Upper lobe of left lung (tissue), 4 donors: ENCODE measurements around the gene TLE3.
"Not testable (repeated sequence)": the region's sequence is repeated elsewhere in the genome, so short reads cannot be mapped to it uniquely, and the experiment has no call there.

ENCODE experiments used
- POLR2A ChIP-seq, 4 donors: fragments of 450-650 bp; IDR thresholded peaks; one replicate each; pipeline ENCODE4 v1.5.1; 2016 to 2017; ENCODE audit warnings: antibody characterized with exemption in 4 of 4, mild to moderate bottlenecking in 2 of 4
- POLR2AphosphoS5 ChIP-seq, 2 donors: sonication (generic); formaldehyde crosslinking; IDR thresholded peaks; one replicate each; pipeline ENCODE4 v1.5.1; 2017; ENCODE audit warnings: antibody characterized with exemption in 2 of 2
- TF ChIP-seq, protein P1 (sequence below), 6 experiments: fragments of 450-650 bp in 4 of 6; fragments of 200-600 bp in 2 of 6; sonication (generic) in 2 of 6; IDR thresholded peaks; one replicate each; pipeline ENCODE4 v1.5.1; 2016 to 2019; ENCODE audit warnings: antibody characterized with exemption in 6 of 6

DNA sequence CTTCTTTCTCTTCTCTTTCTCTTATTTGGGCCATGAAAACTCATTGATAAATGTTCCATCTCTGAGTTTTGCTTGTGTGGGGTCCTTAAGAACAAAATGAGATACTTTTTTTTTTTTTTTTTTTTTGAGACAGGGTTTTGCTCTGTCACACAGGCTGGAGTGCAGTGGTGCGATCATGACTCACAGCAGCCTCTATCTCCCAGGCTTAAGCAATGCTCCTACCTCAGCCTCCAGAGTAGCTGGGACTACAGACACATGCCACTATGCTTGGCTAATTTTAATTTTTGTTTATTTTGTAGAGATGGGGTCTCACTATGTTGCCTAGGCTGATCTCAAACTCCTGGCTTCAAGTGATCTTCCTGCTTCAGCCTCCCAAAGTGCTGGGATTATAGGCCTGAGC, 39.3 kb upstream of the TLE3 start:
- TF ChIP-seq, protein P1, sequence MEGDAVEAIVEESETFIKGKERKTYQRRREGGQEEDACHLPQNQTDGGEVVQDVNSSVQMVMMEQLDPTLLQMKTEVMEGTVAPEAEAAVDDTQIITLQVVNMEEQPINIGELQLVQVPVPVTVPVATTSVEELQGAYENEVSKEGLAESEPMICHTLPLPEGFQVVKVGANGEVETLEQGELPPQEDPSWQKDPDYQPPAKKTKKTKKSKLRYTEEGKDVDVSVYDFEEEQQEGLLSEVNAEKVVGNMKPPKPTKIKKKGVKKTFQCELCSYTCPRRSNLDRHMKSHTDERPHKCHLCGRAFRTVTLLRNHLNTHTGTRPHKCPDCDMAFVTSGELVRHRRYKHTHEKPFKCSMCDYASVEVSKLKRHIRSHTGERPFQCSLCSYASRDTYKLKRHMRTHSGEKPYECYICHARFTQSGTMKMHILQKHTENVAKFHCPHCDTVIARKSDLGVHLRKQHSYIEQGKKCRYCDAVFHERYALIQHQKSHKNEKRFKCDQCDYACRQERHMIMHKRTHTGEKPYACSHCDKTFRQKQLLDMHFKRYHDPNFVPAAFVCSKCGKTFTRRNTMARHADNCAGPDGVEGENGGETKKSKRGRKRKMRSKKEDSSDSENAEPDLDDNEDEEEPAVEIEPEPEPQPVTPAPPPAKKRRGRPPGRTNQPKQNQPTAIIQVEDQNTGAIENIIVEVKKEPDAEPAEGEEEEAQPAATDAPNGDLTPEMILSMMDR (IDR thresholded peaks at IDR 0.05) = not testable (repeated sequence)
- not testable (repeated sequence) for TF ChIP-seq POLR2A, POLR2AphosphoS5 (IDR thresholded peaks at IDR 0.05)
